GM19463 (cell line): Measurements from ENCODE around the gene WIPF2.
A peak's percentile ranks its signal among the peaks of the same experiment; 100 is the strongest.

ENCODE experiments used
- ATAC-seq: cut with Tn5 transposase; IDR thresholded peaks from one replicate; pipeline ENCODE4 v1.9.1; 2021; ENCODE audit warnings: mild to moderate bottlenecking, moderate library complexity; ENCODE audit not compliant: unreplicated experiment

WIPF2 gene

GRCh38 chr17:40312893-40313667 lies 94.0 kb downstream of the WIPF2 start:
- no peak for ATAC-seq

- no peak for ATAC-seq
Measured at GRCh38 chr17:40313668-40314583, 94.8 kb downstream of the WIPF2 start.

- ATAC-seq, result no peak
Measured at GRCh38 chr17:40314584-40314956, 95.5 kb downstream of the WIPF2 start.

- ATAC-seq, result no peak
Measured at GRCh38 chr17:40315206-40315605, 96.1 kb downstream of the WIPF2 start.

GRCh38 chr17:40315678-40316570 lies 96.8 kb downstream of the WIPF2 start:
- ATAC-seq, result no peak

- no peak for ATAC-seq
Measured at GRCh38 chr17:40316571-40317344, 97.7 kb downstream of the WIPF2 start.

GRCh38 chr17:40317345-40317873 lies 98.3 kb downstream of the WIPF2 start:
- no peak for ATAC-seq

GRCh38 chr17:40317880-40318829 lies 99.1 kb downstream of the WIPF2 start:
- ATAC-seq, result peak; percentile 64

- no peak for ATAC-seq
Measured at GRCh38 chr17:40318830-40319391, 99.8 kb downstream of the WIPF2 start.

GRCh38 chr17:40319651-40320540 lies 100.8 kb downstream of the WIPF2 start:
- no peak for ATAC-seq

- ATAC-seq, result no peak
Measured at GRCh38 chr17:40320756-40321523, 101.8 kb downstream of the WIPF2 start.

- no peak for ATAC-seq
Measured at GRCh38 chr17:40321524-40321929, 102.4 kb downstream of the WIPF2 start.

- no peak for ATAC-seq
Measured at GRCh38 chr17:40321961-40322357, 102.9 kb downstream of the WIPF2 start.

GRCh38 chr17:40322358-40323315 lies 103.5 kb downstream of the WIPF2 start:
- peak; percentile 21 for ATAC-seq
